A549 (cell line): ENCODE measurements around the gene GTPBP3. TPM values are rescaled to one million over a fixed set of nuclear protein-coding genes. Genes with fewer than 3 reads are reported as not detected.

Experiments
- ATAC-seq, 2 experiments: fragments of 200-7000 bp in 1 of 2; fragments of >200 bp in 1 of 2; cut with Nextera tagmentation in 1 of 2; cut with Tn5 transposase in 1 of 2; 3 replicates each; pipeline versions ENCODE4 v1.8.0 to v1.9.1; 2018 to 2020; ENCODE audit warnings: mild to moderate bottlenecking in 1 of 2, moderate library complexity in 1 of 2
- CTCF ChIA-PET: fragments of 300-600 bp; sonication (Branson Sonifier 250); formaldehyde crosslinking; extraction: SDS; loops from one replicate; lab custom pipeline; 2021; ENCODE audit warnings: antibody characterized with exemption, inconsistent platforms; lab: Yijun Ruan, JAX
- POLR2A ChIA-PET: fragments of 350-600 bp; formaldehyde crosslinking; extraction: SDS; loops from one replicate; lab custom pipeline; 2021; ENCODE audit warnings: antibody characterized with exemption, inconsistent platforms; lab: Yijun Ruan, JAX
- DNase-seq, 2 experiments: peaks; one replicate each; pipeline versions ENCODE4 v3.0.0 to v3.0.0-alpha.2; 2011 to 2016; ENCODE audit warnings: low read depth in 1 of 2, low spot score in 1 of 2
- FAIRE-seq: peaks from 2 replicates; lab custom pipeline; 2011; peaks lifted over from hg19 to GRCh38; lab: Jason Lieb, UNC
- H3K27ac ChIP-seq, 2 experiments: fragments of >200 bp; sonication (Bioruptor Twin); formaldehyde crosslinking; 3 replicates each; pipeline ENCODE4 v1.5.1; 2016 to 2017
- H3K4me1 ChIP-seq: fragments of >200 bp; sonication (Bioruptor Twin); formaldehyde crosslinking; 3 replicates; pipeline ENCODE4 v1.6.1; 2016
- H3K4me2 ChIP-seq: fragments of >200 bp; sonication (Bioruptor Twin); formaldehyde crosslinking; 3 replicates; pipeline ENCODE4 v1.6.1; 2016
- H3K4me3 ChIP-seq: fragments of >200 bp; sonication (Bioruptor Twin); formaldehyde crosslinking; 3 replicates; pipeline ENCODE4 v1.5.1; 2016
- H3K9me3 ChIP-seq: fragments of >200 bp; sonication (Bioruptor Twin); formaldehyde crosslinking; 3 replicates; pipeline ENCODE4 v1.6.1; 2016
- ATOH8 ChIP-seq: fragments of 250-450 bp; sonication (Bioruptor Pico); IDR thresholded peaks from 2 replicates; pipeline ENCODE4 v1.5.0; 2020; ENCODE audit warnings: low read depth, mild to moderate bottlenecking, moderate library complexity
- CEBPB ChIP-seq, 2 experiments: fragments of >200 bp in 1 of 2; sonication (Bioruptor Twin) in 1 of 2; formaldehyde crosslinking in 1 of 2; IDR thresholded peaks; 2 replicates each; pipeline ENCODE4 v1.6.1; 2012 to 2016
- CHD2 ChIP-seq: fragments of 150-350 bp; IDR thresholded peaks from 2 replicates; pipeline ENCODE4 v1.6.1; 2014; ENCODE audit warnings: low read length; ENCODE audit not compliant: partially characterized antibody
- CHD4 ChIP-seq: fragments of 200-600 bp; sonication (generic); IDR thresholded peaks from 2 replicates; pipeline ENCODE4 v1.6.1; 2016; ENCODE audit warnings: antibody characterized with exemption, mild to moderate bottlenecking, borderline replicate concordance
- CTCF ChIP-seq: fragments of >200 bp; sonication (Bioruptor Twin); formaldehyde crosslinking; IDR thresholded peaks from 3 replicates; pipeline ENCODE4 v1.5.1; 2016
- EHMT2 ChIP-seq: fragments of 200-600 bp; sonication (generic); IDR thresholded peaks from 2 replicates; pipeline ENCODE4 v1.6.1; 2016; ENCODE audit warnings: antibody characterized with exemption, low read depth, mild to moderate bottlenecking, moderate library complexity
- FOSB ChIP-seq: fragments of 250-450 bp; sonication (Bioruptor Pico); IDR thresholded peaks from 2 replicates; pipeline ENCODE4 v1.5.0; 2020; ENCODE audit warnings: mild to moderate bottlenecking, moderate library complexity
- FOXS1 ChIP-seq: fragments of 250-450 bp; sonication (Bioruptor Pico); IDR thresholded peaks from 2 replicates; pipeline ENCODE4 v1.5.0; 2020; ENCODE audit warnings: mild to moderate bottlenecking, moderate library complexity
- GATA3 ChIP-seq: IDR thresholded peaks from 2 replicates; pipeline ENCODE4 v1.6.1; 2012; ENCODE audit warnings: borderline replicate concordance
- HMGXB4 ChIP-seq: fragments of 250-450 bp; sonication (Bioruptor Pico); IDR thresholded peaks from 2 replicates; pipeline ENCODE4 v1.5.0; 2021; ENCODE audit warnings: mild to moderate bottlenecking, moderate library complexity, borderline replicate concordance
- HOXA7 ChIP-seq: fragments of 250-450 bp; sonication (Bioruptor Pico); IDR thresholded peaks from 2 replicates; pipeline ENCODE4 v1.5.0; 2020; ENCODE audit warnings: mild to moderate bottlenecking, moderate library complexity
- HOXB13 ChIP-seq: fragments of 250-450 bp; sonication (Bioruptor Pico); IDR thresholded peaks from 2 replicates; pipeline ENCODE4 v1.5.0; 2020; ENCODE audit warnings: low read depth, mild to moderate bottlenecking, moderate library complexity
- HOXB5 ChIP-seq: fragments of 250-450 bp; sonication (Bioruptor Pico); IDR thresholded peaks from 2 replicates; pipeline ENCODE4 v1.5.0; 2020; ENCODE audit warnings: mild to moderate bottlenecking, moderate library complexity
- JUN ChIP-seq, 2 experiments: fragments of >200 bp; sonication (Bioruptor Twin); formaldehyde crosslinking; IDR thresholded peaks; 2 replicates in 1 of 2; 3 replicates in 1 of 2; pipeline ENCODE4 v1.6.1; 2016 to 2017
- JUNB ChIP-seq: fragments of >200 bp; sonication (Bioruptor Twin); formaldehyde crosslinking; IDR thresholded peaks from 2 replicates; pipeline ENCODE4 v1.6.1; 2016
- KDM5A ChIP-seq: fragments of 200-600 bp; sonication (generic); IDR thresholded peaks from 2 replicates; pipeline ENCODE4 v1.6.1; 2016; ENCODE audit warnings: antibody characterized with exemption, mild to moderate bottlenecking
- MAFK ChIP-seq: fragments of 450-650 bp; IDR thresholded peaks from 2 replicates; pipeline ENCODE4 v1.6.1; 2014; ENCODE audit not compliant: partially characterized antibody
- MAX ChIP-seq: IDR thresholded peaks from 2 replicates; pipeline ENCODE4 v1.6.1; 2012
- NPAS2 ChIP-seq: fragments of 250-450 bp; sonication (Bioruptor Pico); IDR thresholded peaks from 2 replicates; pipeline ENCODE4 v1.8.0; 2022; ENCODE audit warnings: mild to moderate bottlenecking, moderate library complexity, borderline replicate concordance
- RAD21 ChIP-seq, 2 experiments: fragments of >200 bp in 1 of 2; sonication (Bioruptor Twin) in 1 of 2; formaldehyde crosslinking in 1 of 2; IDR thresholded peaks in 1 of 2; conservative IDR thresholded peaks in 1 of 2; 2 replicates in 1 of 2; 3 replicates in 1 of 2; pipeline ENCODE4 v1.6.1; 2012 to 2018; ENCODE audit warnings: inconsistent platforms in 1 of 2
- RCOR1 ChIP-seq: fragments of 150-350 bp; IDR thresholded peaks from 2 replicates; pipeline ENCODE4 v1.6.1; 2014; ENCODE audit warnings: antibody characterized with exemption, low read length, low read depth
- SMC3 ChIP-seq: fragments of >200 bp; sonication (Bioruptor Twin); formaldehyde crosslinking; IDR thresholded peaks from 3 replicates; pipeline ENCODE4 v1.6.1; 2018; ENCODE audit warnings: inconsistent platforms
- USF2 ChIP-seq: fragments of 450-650 bp; IDR thresholded peaks from 2 replicates; pipeline ENCODE4 v1.6.1; 2014; ENCODE audit warnings: antibody characterized with exemption
- ZC3H11A ChIP-seq: fragments of 450-650 bp; IDR thresholded peaks from 2 replicates; pipeline ENCODE4 v1.6.1; 2014; ENCODE audit warnings: antibody characterized with exemption, mild to moderate bottlenecking
- ZNF302 ChIP-seq: fragments of 250-450 bp; sonication (Bioruptor Pico); IDR thresholded peaks from 2 replicates; pipeline ENCODE4 v1.9.0; 2021; ENCODE audit warnings: inconsistent platforms, mild to moderate bottlenecking, moderate library complexity
- WGBS: methylation state at CpG from one replicate; pipeline ENCODE4 v1.1.6; 2017; ENCODE audit errors: missing lambda C conversion rate; 5-methylcytosine and 5-hydroxymethylcytosine counted together
- polyA plus RNA-seq, 4 experiments: library from polyadenylated mRNA; depleted of rRNA in 3 of 4; stranded (reverse); fragments of >200 nt; fragmentation: RNase III in 1 of 4; extraction: RNeasy Plus Mini Kit Qiagen cat#74134 plus additional on column Dnase treatment in 1 of 4; gene quantifications; 2 replicates in 3 of 4; 3 replicates in 1 of 4; pipeline ENCODE4 v1.2.3, GENCODE V29; 2011 to 2017

Gene GTPBP3
- polyA plus RNA-seq, 2 of the 4 experiments (the other 2 are of a cell fraction): 10.6 to 19.3 TPM

GRCh38 chr19:17353386-17353785, 16.0 kb downstream of the GTPBP3 start:
- TF ChIP-seq RCOR1 (no peak), KDM5A (no peak), MAFK (no peak), FOSB (CRISPR knock-in tag) (no peak), NPAS2 (CRISPR knock-in tag) (no peak), HMGXB4 (no peak), GATA3 (no peak)
- 81% methylated on average over 8 of the region's 8 CpGs for WGBS
- ATAC-seq (no peak; a peak in 1 of 6 replicates), DNase-seq (no peak), FAIRE-seq (no peak)
- Histone ChIP-seq H3K4me2 (no peak overlapping the region), H3K4me1 (peaks cover 16% of the 10 kb centered on the region), H3K27ac (no peak overlapping the region), H3K4me3 (no peak overlapping the region), H3K9me3 (no peaks in the 10 kb centered on the region)
- CTCF ChIA-PET: interaction anchor here (1.1 to 3.7 kb wide), 2 partner anchors 8 to 32 kb away, joined by 3 to 17 read pairs; no protein-coding TSS in a partner anchor
- POLR2A ChIA-PET: no interaction called here

GRCh38 chr19:17357078-17357666, 19.8 kb downstream of the GTPBP3 start:
- no peak for TF ChIP-seq ZC3H11A
- no peak for TF ChIP-seq CHD4
- TF ChIP-seq CEBPB (IDR thresholded peaks at IDR 0.05): 0 out of 4 replicates have a peak, but pooled peaks of 1 of the 2 experiments have one; percentile 31
- no peak for FAIRE-seq
- no peak for ATAC-seq
- H3K4me2 ChIP-seq: no peak overlapping the region; the same call in 2 of the 3 replicates
- 81% methylated on average over 7 of the region's 7 CpGs for WGBS
- no peak for DNase-seq
- CTCF ChIA-PET: interaction anchor here (1.0 to 2.2 kb wide), 3 partner anchors 10 to 32 kb away, joined by 4 to 5 read pairs (median 5); no protein-coding TSS in a partner anchor
- H3K4me1 ChIP-seq: peaks cover 19% of the 10 kb centered on the region
- peak overlapping the region; percentile 46 to 77; a peak in 5 of 6 replicates for H3K27ac ChIP-seq
- H3K4me3 ChIP-seq: no peak overlapping the region
- H3K9me3 ChIP-seq: no peaks in the 10 kb centered on the region
- POLR2A ChIA-PET: no interaction called here

GRCh38 chr19:17357724-17358123, 20.4 kb downstream of the GTPBP3 start:
- no peak for ATAC-seq
- CTCF ChIA-PET: interaction anchor here (1.0 to 1.8 kb wide), 2 partner anchors 28 to 31 kb away, joined by 4 to 5 read pairs; no protein-coding TSS in a partner anchor
- no peak for DNase-seq
- POLR2A ChIA-PET: no interaction called here
- TF ChIP-seq FOXS1 (CRISPR knock-in tag) (no peak), RAD21 (conservative IDR thresholded peaks at IDR 0.05 in 1 of 2, IDR thresholded peaks at IDR 0.05 in 1 of 2) (no peak), CTCF (no peak), HOXB13 (CRISPR knock-in tag) (no peak), HOXB5 (CRISPR knock-in tag) (no peak), USF2 (no peak), GATA3 (no peak), HOXA7 (CRISPR knock-in tag) (no peak), JUN (IDR thresholded peaks at IDR 0.05) (no peak), EHMT2 (no peak), ATOH8 (CRISPR knock-in tag) (no peak), SMC3 (no peak), CHD2 (no peak), ZNF302 (CRISPR knock-in tag) (no peak), NPAS2 (CRISPR knock-in tag) (no peak), MAX (no peak), MAFK (no peak), JUNB (no peak)
- Histone ChIP-seq H3K4me1 (peaks cover 19% of the 10 kb centered on the region), H3K27ac (peak overlapping the region; percentile 46 to 77), H3K4me2 (peak overlapping the region; percentile 58; the same call in 2 of the 3 replicates), H3K4me3 (no peak overlapping the region), H3K9me3 (no peaks in the 10 kb centered on the region)
- no peak for FAIRE-seq
- WGBS: 47% methylated on average over 11 of the region's 11 CpGs
